ENCODE measurements around the gene DLG1. TPM values are rescaled to one million over a fixed set of nuclear protein-coding genes. Genes with fewer than 3 reads are reported as not detected.

DLG1 gene
- total RNA-seq, 1 experiment from 2014 or later, result 28.9 TPM

GRCh38 chr3:197024881-197025735 lies 273.3 kb downstream of the DLG1 start:
- in situ Hi-C loops (cut with HindIII; ENCODE audit: low pct_unique_long_range_greater_than_20kb, low sequenced_read_pairs), result no loop called here
- DNase-seq (ENCODE audit: low read depth, low spot score), result no peak

GRCh38 chr3:197023998-197024651 lies 274.3 kb downstream of the DLG1 start:
- in situ Hi-C loops (cut with HindIII; ENCODE audit: low pct_unique_long_range_greater_than_20kb, low sequenced_read_pairs), result no loop called here
- DNase-seq (ENCODE audit: low read depth, low spot score), result no peak

DNA sequence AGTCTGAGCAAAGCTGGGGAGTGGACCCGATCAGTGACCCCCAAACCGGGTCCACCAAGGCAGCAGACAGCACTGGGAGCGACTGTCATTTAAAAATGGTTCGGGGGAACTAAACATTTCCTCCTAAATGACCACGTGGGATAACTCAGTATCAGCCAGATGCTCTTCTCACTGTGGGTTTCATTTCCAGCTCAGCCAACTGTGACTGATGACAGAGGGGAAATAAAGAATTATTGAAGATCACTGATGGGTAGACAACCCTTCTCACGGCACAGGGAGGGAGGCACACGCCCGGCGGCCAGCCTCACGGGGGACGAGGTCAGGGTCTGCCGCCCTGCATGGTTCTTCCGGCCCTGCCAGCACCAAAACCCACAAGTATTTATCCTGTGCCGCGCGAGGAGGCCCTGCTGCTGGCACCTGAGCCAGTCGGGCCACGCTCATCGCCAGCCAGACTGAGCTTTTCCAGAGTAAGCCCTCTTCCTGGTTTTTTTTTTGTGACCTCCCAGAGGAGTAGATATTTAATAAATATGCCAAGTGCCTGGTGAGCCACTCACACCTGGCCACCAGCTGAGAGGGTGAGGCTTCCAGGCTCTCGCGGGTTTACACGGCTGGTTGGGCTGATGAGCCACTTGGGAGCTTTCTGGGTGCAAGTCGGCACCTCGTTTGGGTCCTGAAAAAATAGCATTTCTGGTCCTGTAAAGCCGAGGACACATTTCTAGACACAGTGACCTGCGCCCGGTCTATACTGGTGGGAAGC lies 275.0 kb downstream of the DLG1 start:
- in situ Hi-C loops (cut with HindIII; ENCODE audit: low pct_unique_long_range_greater_than_20kb, low sequenced_read_pairs), result no loop called here
- no peak for DNase-seq (ENCODE audit: low read depth, low spot score)

DNA sequence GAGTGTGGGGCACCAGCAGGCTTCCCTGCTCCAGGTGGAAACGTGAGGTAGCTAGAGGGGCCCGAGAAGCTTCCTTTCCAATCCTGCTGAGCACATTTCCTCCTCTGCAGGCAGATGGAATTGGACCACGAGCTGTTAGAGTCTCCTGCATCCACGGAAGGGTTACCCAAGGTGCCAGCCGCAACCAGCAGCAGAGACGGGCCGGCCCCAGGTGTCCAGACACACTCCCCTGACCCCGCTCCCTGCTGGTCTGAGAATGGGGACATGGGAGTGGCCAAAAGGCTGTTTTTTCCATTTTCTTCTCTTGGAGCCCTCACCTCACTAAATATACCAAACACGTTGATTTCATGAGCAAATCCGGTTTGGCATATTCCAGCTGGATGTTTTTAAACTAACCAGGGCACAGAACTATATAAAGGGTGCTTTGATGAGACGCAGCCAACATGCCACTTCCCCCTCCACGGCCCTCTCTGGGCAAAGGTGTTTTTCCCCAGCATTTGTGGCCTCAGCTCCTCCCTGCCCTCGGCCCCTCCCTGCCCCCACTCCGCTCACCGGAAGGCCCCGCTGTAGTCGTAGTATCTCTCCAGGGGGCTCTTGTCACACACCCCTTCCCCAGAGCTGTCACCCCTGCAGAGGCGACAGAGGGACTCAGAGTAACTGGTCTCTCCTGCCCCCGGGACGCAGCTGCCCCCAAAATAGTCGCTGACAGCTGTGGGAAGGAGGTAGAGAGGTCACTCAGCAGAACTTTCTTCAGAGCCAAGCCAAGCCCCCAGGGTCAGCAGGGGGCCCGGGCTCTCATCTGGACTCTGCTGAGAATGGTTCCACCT lies 275.8 kb downstream of the DLG1 start:
- in situ Hi-C loops (cut with HindIII; ENCODE audit: low pct_unique_long_range_greater_than_20kb, low sequenced_read_pairs), result no loop called here
- DNase-seq (ENCODE audit: low read depth, low spot score), result no peak

GRCh38 chr3:197021729-197022404 lies 276.5 kb downstream of the DLG1 start:
- DNase-seq (ENCODE audit: low read depth, low spot score), result peak; percentile 11
- in situ Hi-C loops (cut with HindIII; ENCODE audit: low pct_unique_long_range_greater_than_20kb, low sequenced_read_pairs), result no loop called here

GRCh38 chr3:197021231-197021630 lies 277.2 kb downstream of the DLG1 start:
- DNase-seq (ENCODE audit: low read depth, low spot score), result peak; percentile 8
- in situ Hi-C loops (cut with HindIII; ENCODE audit: low pct_unique_long_range_greater_than_20kb, low sequenced_read_pairs), result no loop called here

- no peak for DNase-seq (ENCODE audit: low read depth, low spot score)
- in situ Hi-C loops (cut with HindIII; ENCODE audit: low pct_unique_long_range_greater_than_20kb, low sequenced_read_pairs), result no loop called here
These were observed 278.9 kb downstream of the DLG1 start for GRCh38 chr3:197019535-197019934.

- peak; percentile 97 for DNase-seq (ENCODE audit: low read depth, low spot score)
- in situ Hi-C loops (cut with HindIII; ENCODE audit: low pct_unique_long_range_greater_than_20kb, low sequenced_read_pairs), result no loop called here
These were observed 279.4 kb downstream of the DLG1 start for GRCh38 chr3:197019021-197019420.

- no peak for DNase-seq (ENCODE audit: low read depth, low spot score)
- in situ Hi-C loops (cut with HindIII; ENCODE audit: low pct_unique_long_range_greater_than_20kb, low sequenced_read_pairs), result no loop called here
These were observed 281.4 kb downstream of the DLG1 start for GRCh38 chr3:197017003-197017402.

DNA sequence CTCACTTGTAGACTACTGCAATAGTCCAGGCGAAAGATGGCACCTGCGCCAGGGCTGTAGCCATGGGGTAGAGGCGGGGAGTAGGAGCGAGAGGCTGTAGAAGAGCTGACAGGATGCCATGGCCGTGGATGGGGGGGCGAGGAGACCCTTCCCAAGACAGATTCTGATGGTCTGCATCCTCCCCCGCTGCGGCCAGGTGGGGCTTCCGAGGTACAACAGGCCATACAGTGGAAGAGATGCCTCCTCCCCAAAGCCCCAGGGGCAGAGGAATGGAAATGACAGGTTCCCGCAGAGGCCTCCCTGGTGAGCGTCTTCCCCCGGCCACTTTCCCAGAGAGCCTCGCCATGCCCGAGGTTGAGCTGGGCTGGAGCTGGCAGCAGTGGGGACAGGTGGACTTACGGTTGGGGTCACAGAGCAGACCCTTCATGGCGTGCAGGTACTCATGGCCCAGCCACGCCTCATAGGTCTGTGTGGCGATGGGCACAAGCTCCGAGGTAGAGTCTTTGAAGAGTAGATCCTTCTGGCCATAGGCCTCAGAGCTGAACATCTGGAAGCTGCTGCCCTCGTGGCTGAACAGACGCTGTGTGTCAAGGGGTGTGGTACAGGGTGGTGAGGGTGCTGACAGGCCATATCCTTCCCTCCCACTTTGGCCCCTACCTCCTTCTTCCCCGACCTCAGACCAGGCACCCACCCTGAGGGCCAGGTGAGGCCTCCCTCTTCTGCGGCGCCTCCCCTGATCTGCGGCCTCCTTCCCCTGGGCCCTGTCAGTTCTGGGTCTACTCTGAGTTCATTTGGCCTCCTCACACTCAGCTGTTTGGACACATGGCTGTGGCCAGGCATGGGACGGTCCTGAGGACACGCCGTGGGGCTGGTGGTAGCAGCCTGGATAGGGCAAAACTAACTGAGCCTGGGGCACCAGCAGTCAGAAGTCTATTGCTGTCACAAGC lies 282.3 kb downstream of the DLG1 start:
- in situ Hi-C loops (cut with HindIII; ENCODE audit: low pct_unique_long_range_greater_than_20kb, low sequenced_read_pairs), result no loop called here
- DNase-seq (ENCODE audit: low read depth, low spot score), result no peak

GRCh38 chr3:197014942-197015575 lies 283.4 kb downstream of the DLG1 start:
- in situ Hi-C loops (cut with HindIII; ENCODE audit: low pct_unique_long_range_greater_than_20kb, low sequenced_read_pairs), result no loop called here
- no peak for DNase-seq (ENCODE audit: low read depth, low spot score)

DNA sequence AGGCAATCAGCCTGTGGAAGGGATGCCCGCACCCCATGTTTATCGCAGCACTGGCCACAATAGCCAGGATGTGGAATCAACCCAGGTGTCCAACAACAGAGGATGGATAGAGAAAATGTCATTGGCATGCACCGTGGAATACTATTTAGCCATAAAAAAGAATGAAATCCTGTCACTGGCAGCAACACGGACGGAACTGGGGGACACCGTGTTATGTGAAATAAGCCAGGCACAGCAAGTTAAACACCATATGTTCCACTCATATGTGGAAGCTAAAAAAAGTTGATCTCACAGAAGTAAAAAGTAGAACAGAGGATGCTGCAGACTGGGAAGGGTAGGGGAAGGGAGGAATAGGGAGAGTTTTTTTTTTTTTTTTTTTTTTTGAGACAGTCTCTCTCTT lies 284.4 kb downstream of the DLG1 start:
- no peak for DNase-seq (ENCODE audit: low read depth, low spot score)
- in situ Hi-C loops (cut with HindIII; ENCODE audit: low pct_unique_long_range_greater_than_20kb, low sequenced_read_pairs), result no loop called here

DNA sequence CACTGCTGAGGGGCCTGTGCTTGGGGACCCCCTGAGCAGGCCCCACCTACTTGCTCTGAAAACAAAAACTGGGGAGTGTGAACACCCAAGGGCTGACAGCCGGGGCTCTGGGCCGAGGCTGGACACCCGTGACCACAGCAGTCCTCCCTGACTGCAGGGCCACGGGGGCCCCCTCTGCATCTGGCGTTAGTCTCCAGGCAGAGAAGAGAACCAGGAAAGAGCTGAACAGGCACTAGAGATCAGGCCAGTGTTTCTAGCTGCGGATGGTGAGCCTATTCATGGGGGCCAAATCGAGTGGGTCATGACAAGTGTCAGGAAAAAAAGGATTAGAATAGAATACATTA lies 285.9 kb downstream of the DLG1 start:
- DNase-seq (ENCODE audit: low read depth, low spot score), result no peak
- in situ Hi-C loops (cut with HindIII; ENCODE audit: low pct_unique_long_range_greater_than_20kb, low sequenced_read_pairs), result no loop called here

- DNase-seq (ENCODE audit: low read depth, low spot score), result no peak
- in situ Hi-C loops (cut with HindIII; ENCODE audit: low pct_unique_long_range_greater_than_20kb, low sequenced_read_pairs), result no loop called here
These were observed 286.5 kb downstream of the DLG1 start for GRCh38 chr3:197011780-197012539.

Data from SK-MEL-5 (cell line).